Adrenal gland (tissue), 5 donors: ENCODE data around the gene DMD.

Experiments
- CTCF ChIP-seq, 6 experiments: fragments of 450-650 bp in 4 of 6; fragments of 200-600 bp in 2 of 6; sonication (generic) in 1 of 6; IDR thresholded peaks; 1 replicate in 5 of 6; 2 replicates in 1 of 6; pipeline versions ENCODE4 v1.5.1 to v1.8.0; 2016 to 2021; ENCODE audit warnings: antibody characterized with exemption in 6 of 6, mild to moderate bottlenecking in 2 of 6, moderate library complexity in 1 of 6
- POLR2A ChIP-seq, 2 donors: fragments of 450-650 bp; IDR thresholded peaks; one replicate each; pipeline ENCODE4 v1.6.1; 2017; ENCODE audit warnings: antibody characterized with exemption in 2 of 2, mild to moderate bottlenecking in 2 of 2, moderate library complexity in 1 of 2
- donor health status: DM: no; HTN: no; CAD: no.

- TF ChIP-seq POLR2A (IDR thresholded peaks at IDR 0.05): no peak
- no peak for TF ChIP-seq CTCF (IDR thresholded peaks at IDR 0.05)
Observed at GRCh38 chrX:31170792-31171191, 2040.6 kb downstream of the DMD start.
